ENCODE results near the gene DLX6. TPM values are rescaled to one million over a fixed set of nuclear protein-coding genes. Genes with fewer than 3 reads are reported as not detected.

DLX6 gene
- total RNA-seq, 1 experiment from 2014 or later, result not detected

- Mint-ChIP-seq H3K27me3 (ENCODE audit: insufficient read depth, unreplicated experiment) (peaks cover 63% of the 10 kb centered on the region), H3K4me1 (ENCODE audit: insufficient read depth, unreplicated experiment) (no peaks in the 10 kb centered on the region), H3K27ac (ENCODE audit: low read depth, unreplicated experiment) (no peak overlapping the region), H3K4me3 (ENCODE audit: unreplicated experiment) (no peak overlapping the region), H3K36me3 (ENCODE audit: insufficient read depth, unreplicated experiment) (no peaks in the 10 kb centered on the region), H3K9me3 (ENCODE audit: unreplicated experiment) (no peaks in the 10 kb centered on the region)
- TF ChIP-seq, protein P1, sequence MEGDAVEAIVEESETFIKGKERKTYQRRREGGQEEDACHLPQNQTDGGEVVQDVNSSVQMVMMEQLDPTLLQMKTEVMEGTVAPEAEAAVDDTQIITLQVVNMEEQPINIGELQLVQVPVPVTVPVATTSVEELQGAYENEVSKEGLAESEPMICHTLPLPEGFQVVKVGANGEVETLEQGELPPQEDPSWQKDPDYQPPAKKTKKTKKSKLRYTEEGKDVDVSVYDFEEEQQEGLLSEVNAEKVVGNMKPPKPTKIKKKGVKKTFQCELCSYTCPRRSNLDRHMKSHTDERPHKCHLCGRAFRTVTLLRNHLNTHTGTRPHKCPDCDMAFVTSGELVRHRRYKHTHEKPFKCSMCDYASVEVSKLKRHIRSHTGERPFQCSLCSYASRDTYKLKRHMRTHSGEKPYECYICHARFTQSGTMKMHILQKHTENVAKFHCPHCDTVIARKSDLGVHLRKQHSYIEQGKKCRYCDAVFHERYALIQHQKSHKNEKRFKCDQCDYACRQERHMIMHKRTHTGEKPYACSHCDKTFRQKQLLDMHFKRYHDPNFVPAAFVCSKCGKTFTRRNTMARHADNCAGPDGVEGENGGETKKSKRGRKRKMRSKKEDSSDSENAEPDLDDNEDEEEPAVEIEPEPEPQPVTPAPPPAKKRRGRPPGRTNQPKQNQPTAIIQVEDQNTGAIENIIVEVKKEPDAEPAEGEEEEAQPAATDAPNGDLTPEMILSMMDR (IDR thresholded peaks at IDR 0.05; ENCODE audit: unreplicated experiment), result no peak
- no peak for DNase-seq (ENCODE audit: unreplicated experiment)
- ChIA-PET CTCF (interaction anchor here (0.5 to 1.3 kb wide), 9 partner anchors 9 to 1319 kb away, joined by 3 to 4 read pairs (median 3); no protein-coding TSS in a partner anchor), POLR2A (no interaction called here)
- intact Hi-C loops (cut with micrococcal nuclease), result no loop called here
- no TSS peak for BruUV-seq (replicated peaks)
These were observed 34.2 kb downstream of the DLX6 start for GRCh38 chr7:97039374-97040065.

GRCh38 chr7:97043281-97043680 lies 37.9 kb downstream of the DLX6 start:
- ChIA-PET POLR2A (no interaction called here), CTCF (interaction anchor here (0.5 kb wide), 1 partner anchor 844 kb away, joined by 6 read pairs; no protein-coding TSS in a partner anchor)
- no peaks in the 10 kb centered on the region for H3K9me3 Mint-ChIP-seq (ENCODE audit: unreplicated experiment)
- BruUV-seq (replicated peaks), result no TSS peak
- H3K4me1 Mint-ChIP-seq (ENCODE audit: insufficient read depth, unreplicated experiment), result no peaks in the 10 kb centered on the region
- no peaks in the 10 kb centered on the region for H3K36me3 Mint-ChIP-seq (ENCODE audit: insufficient read depth, unreplicated experiment)
- H3K27ac Mint-ChIP-seq (ENCODE audit: low read depth, unreplicated experiment), result no peak overlapping the region
- DNase-seq (ENCODE audit: unreplicated experiment), result no peak
- intact Hi-C loops (cut with micrococcal nuclease), result no loop called here
- TF ChIP-seq, protein P1 (IDR thresholded peaks at IDR 0.05; ENCODE audit: unreplicated experiment), result no peak
- H3K27me3 Mint-ChIP-seq (ENCODE audit: insufficient read depth, unreplicated experiment), result peaks cover 78% of the 10 kb centered on the region
- no peak overlapping the region for H3K4me3 Mint-ChIP-seq (ENCODE audit: unreplicated experiment)

Other genes with a start within 250 kb of the DLX6 start
- gene DLX5, start 19.3 kb downstream of the DLX6 start, total RNA-seq (2022), result not detected in 2 replicates
- 6.7 and 12.3 TPM in 2 replicates for gene SDHAF3, start 112.1 kb downstream of the DLX6 start, total RNA-seq (2022)

Data from MCF 10A (cell line).